A673 (cell line): ENCODE data around the gene DARS1. TPM values are rescaled to one million over a fixed set of nuclear protein-coding genes. Genes with fewer than 3 reads are reported as not detected.

ENCODE experiments used
- BruUV-seq: library from RNA; stranded (reverse); fragments of 400-500 nt; replicated peaks from 2 replicates; lab custom pipeline; 2021; lab: Mats Ljungman, UMichigan
- CTCF ChIA-PET: fragments of 300-600 bp; sonication (Branson Sonifier 250); formaldehyde crosslinking; loops from one replicate; lab custom pipeline; 2022; ENCODE audit warnings: antibody characterized with exemption; lab: Charles Lee
- POLR2A ChIA-PET: fragments of 300-600 bp; sonication (Branson Sonifier 250); formaldehyde crosslinking; loops from one replicate; lab custom pipeline; 2022; ENCODE audit warnings: antibody characterized with exemption; ENCODE audit not compliant: low non-redundant PET; lab: Charles Lee
- DNase-seq: peaks from one replicate; pipeline ENCODE4 v3.0.0-alpha.2; 2015; ENCODE audit warnings: low spot score
- H3K27ac ChIP-seq: fragments of 200-600 bp; sonication (generic); 2 replicates; pipeline ENCODE4 v1.5.1; 2016; ENCODE audit warnings: mixed run types, low read depth, mild to moderate bottlenecking, mixed read lengths, antibody characterized with exemption, low read length; ENCODE audit not compliant: poor library complexity, severe bottlenecking
- H3K27me3 ChIP-seq: fragments of 200-600 bp; sonication (generic); replicated peaks from 2 replicates; pipeline ENCODE4 v1.6.1; 2017; ENCODE audit warnings: mixed run types, low read depth, mild to moderate bottlenecking, mixed read lengths, antibody characterized with exemption, low read length; ENCODE audit not compliant: insufficient read depth, poor library complexity
- H3K36me3 ChIP-seq: fragments of 200-600 bp; sonication (generic); 2 replicates; pipeline ENCODE4 v1.6.1; 2016; ENCODE audit warnings: mixed run types, mild to moderate bottlenecking, mixed read lengths, antibody characterized with exemption, low read length; ENCODE audit not compliant: insufficient read depth, poor library complexity, severe bottlenecking
- H3K4me1 ChIP-seq: fragments of 200-600 bp; sonication (generic); 2 replicates; pipeline ENCODE4 v1.6.1; 2017; ENCODE audit warnings: mixed run types, mild to moderate bottlenecking, mixed read lengths, antibody characterized with exemption, low read length; ENCODE audit not compliant: insufficient read depth, poor library complexity, severe bottlenecking
- H3K4me3 ChIP-seq: fragments of 200-600 bp; sonication (generic); 2 replicates; pipeline ENCODE4 v1.5.1; 2016; ENCODE audit warnings: low read depth, mixed run types, mild to moderate bottlenecking, mixed read lengths, low read length; ENCODE audit not compliant: poor library complexity, severe bottlenecking
- H3K9me3 ChIP-seq: fragments of 200-600 bp; sonication (generic); 2 replicates; pipeline ENCODE4 v1.6.1; 2016; ENCODE audit warnings: mixed run types, low read depth, mild to moderate bottlenecking, mixed read lengths, antibody characterized with exemption, low read length; ENCODE audit not compliant: poor library complexity, severe bottlenecking
- EZH2 ChIP-seq: fragments of 200-600 bp; sonication (generic); IDR thresholded peaks from 2 replicates; pipeline ENCODE4 v1.6.1; 2017; ENCODE audit warnings: borderline replicate concordance, low read depth, mild to moderate bottlenecking, mixed read lengths, antibody characterized with exemption, low read length; ENCODE audit not compliant: poor library complexity, severe bottlenecking
- intact Hi-C: fragments of 100-400 bp; cut with micrococcal nuclease; formaldehyde crosslinking; loops from one replicate; pipeline ENCODE4 v1.10.0; 2022; ENCODE audit not compliant: unreplicated experiment
- total RNA-seq: library from RNA; stranded (reverse); gene quantifications from 2 replicates; pipeline ENCODE4 v1.2.3, GENCODE V29; 2021
- TF ChIP-seq, protein P1 (sequence below): fragments of 300-800, 200-600 bp; sonication (generic); conservative IDR thresholded peaks from 2 replicates; pipeline ENCODE4 v1.5.1; 2017; ENCODE audit warnings: low read depth, mild to moderate bottlenecking, antibody characterized with exemption, low read length, moderate library complexity, mixed read lengths

The DARS1 gene
- total RNA-seq, 1 experiment from 2014 or later = 63.6 TPM

DNA sequence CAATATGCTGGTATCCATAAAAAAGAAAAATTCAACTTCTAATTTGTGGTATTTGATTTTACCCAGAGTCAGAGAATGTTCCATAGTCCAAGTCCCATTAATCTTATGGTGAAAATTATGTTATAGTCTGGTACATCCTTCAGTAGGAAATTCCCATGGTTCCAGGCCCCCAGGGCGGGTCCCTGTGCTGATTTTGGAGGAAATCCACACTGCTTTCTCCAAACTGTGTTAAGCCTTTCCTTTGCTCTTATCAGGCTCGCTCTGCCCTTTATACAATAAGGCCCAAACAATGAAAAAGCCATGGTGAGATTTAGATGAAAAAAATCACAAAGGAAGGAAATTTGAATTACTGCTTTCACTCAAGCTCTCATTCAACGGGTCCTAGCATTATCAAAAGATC lies 46.8 kb upstream of the DARS1 start:
- Histone ChIP-seq H3K27ac (no peak overlapping the region), H3K27me3 (peaks cover 30% of the 10 kb centered on the region), H3K36me3 (no peaks in the 10 kb centered on the region), H3K4me3 (no peak overlapping the region), H3K4me1 (no peaks in the 10 kb centered on the region), H3K9me3 (no peaks in the 10 kb centered on the region)
- ChIA-PET POLR2A (no interaction called here), CTCF (no interaction called here)
- no peak for TF ChIP-seq EZH2
- TF ChIP-seq, protein P1, sequence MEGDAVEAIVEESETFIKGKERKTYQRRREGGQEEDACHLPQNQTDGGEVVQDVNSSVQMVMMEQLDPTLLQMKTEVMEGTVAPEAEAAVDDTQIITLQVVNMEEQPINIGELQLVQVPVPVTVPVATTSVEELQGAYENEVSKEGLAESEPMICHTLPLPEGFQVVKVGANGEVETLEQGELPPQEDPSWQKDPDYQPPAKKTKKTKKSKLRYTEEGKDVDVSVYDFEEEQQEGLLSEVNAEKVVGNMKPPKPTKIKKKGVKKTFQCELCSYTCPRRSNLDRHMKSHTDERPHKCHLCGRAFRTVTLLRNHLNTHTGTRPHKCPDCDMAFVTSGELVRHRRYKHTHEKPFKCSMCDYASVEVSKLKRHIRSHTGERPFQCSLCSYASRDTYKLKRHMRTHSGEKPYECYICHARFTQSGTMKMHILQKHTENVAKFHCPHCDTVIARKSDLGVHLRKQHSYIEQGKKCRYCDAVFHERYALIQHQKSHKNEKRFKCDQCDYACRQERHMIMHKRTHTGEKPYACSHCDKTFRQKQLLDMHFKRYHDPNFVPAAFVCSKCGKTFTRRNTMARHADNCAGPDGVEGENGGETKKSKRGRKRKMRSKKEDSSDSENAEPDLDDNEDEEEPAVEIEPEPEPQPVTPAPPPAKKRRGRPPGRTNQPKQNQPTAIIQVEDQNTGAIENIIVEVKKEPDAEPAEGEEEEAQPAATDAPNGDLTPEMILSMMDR = no peak
- no peak for DNase-seq
- no TSS peak for BruUV-seq
- intact Hi-C loops = no loop called here

DNA sequence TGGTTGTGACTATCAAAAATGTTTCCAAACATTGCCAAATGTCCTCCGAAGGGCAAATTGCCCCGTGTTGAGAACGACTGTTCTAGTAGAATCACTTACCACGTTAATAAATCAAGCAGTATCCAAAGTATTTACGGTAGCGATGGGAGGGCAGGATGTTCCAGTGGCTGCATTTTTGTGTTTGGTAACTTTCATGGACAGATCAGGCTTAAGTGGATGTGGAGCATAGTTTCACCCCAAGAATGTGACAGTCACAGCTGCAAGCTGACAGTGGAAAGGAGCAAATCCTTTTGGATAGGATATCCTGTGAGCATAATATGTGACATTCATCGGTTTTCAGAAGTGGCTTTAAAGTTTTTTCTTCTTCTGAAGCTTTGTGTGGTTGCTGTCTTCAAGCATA lies 46.3 kb upstream of the DARS1 start:
- Histone ChIP-seq H3K9me3 (no peaks in the 10 kb centered on the region), H3K36me3 (no peaks in the 10 kb centered on the region), H3K27ac (no peak overlapping the region), H3K4me3 (no peak overlapping the region), H3K27me3 (peaks cover 30% of the 10 kb centered on the region), H3K4me1 (no peaks in the 10 kb centered on the region)
- BruUV-seq = no TSS peak
- ChIA-PET CTCF (no interaction called here), POLR2A (no interaction called here)
- intact Hi-C loops = no loop called here
- TF ChIP-seq, protein P1 = no peak
- no peak for TF ChIP-seq EZH2
- DNase-seq = no peak

DNA sequence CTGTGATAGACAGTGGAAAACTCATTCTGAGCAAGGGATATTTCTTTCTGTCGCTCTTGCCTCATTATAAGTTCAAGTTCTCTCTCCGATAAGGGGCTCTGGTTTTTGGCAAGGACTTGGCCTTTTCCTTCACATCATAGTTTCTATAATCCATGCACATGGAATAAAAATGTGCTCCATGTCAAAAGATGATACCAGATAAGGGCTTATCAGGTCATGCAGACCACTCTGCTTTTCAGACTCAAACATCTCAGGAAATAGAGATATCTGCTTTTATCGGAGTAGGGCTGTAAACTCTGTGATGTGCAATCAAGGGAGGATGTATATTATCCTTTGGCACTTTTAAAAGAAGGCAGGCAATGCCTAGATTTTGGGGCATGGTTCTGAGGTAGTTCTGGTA lies 45.0 kb upstream of the DARS1 start:
- intact Hi-C loops = no loop called here
- no peaks in the 10 kb centered on the region for H3K36me3 ChIP-seq
- H3K4me1 ChIP-seq = no peaks in the 10 kb centered on the region
- no TSS peak for BruUV-seq
- CTCF ChIA-PET = no interaction called here
- H3K27ac ChIP-seq = no peak overlapping the region
- H3K4me3 ChIP-seq = no peak overlapping the region
- peaks cover 27% of the 10 kb centered on the region for H3K27me3 ChIP-seq
- POLR2A ChIA-PET = no interaction called here
- H3K9me3 ChIP-seq = no peaks in the 10 kb centered on the region
- DNase-seq = no peak
- TF ChIP-seq EZH2 = no peak
- TF ChIP-seq, protein P1 = no peak
